KMS-11 (cell line): ENCODE measurements around the gene USP3.
"Not testable (repeated sequence)": the region's sequence is repeated elsewhere in the genome, so short reads cannot be mapped to it uniquely, and the experiment has no call there.

Experiments
- H2AFZ ChIP-seq: fragments of 200-600 bp; sonication (generic); 2 replicates; pipeline ENCODE4 v1.6.1; 2016; ENCODE audit warnings: antibody characterized with exemption, mixed run types, low read depth
- H3K27ac ChIP-seq: fragments of 200-600 bp; sonication (generic); 2 replicates; pipeline ENCODE4 v1.6.1; 2016; ENCODE audit warnings: mild to moderate bottlenecking, mixed run types
- H3K27me3 ChIP-seq: fragments of 200-600 bp; sonication (generic); 2 replicates; pipeline ENCODE4 v1.6.1; 2017; ENCODE audit warnings: mild to moderate bottlenecking, low read depth, mixed run types, moderate library complexity; ENCODE audit not compliant: insufficient read depth
- H3K36me3 ChIP-seq: fragments of 200-600 bp; sonication (generic); 2 replicates; pipeline ENCODE4 v1.6.1; 2017; ENCODE audit warnings: mild to moderate bottlenecking, mixed run types; ENCODE audit not compliant: insufficient read depth
- H3K4me1 ChIP-seq: fragments of 200-600 bp; sonication (generic); 2 replicates; pipeline ENCODE4 v1.6.1; 2016; ENCODE audit warnings: mild to moderate bottlenecking, low read depth, mixed run types; ENCODE audit not compliant: poor library complexity, severe bottlenecking
- H3K4me2 ChIP-seq: fragments of 200-600 bp; sonication (generic); 2 replicates; pipeline ENCODE4 v1.7.0; 2016; ENCODE audit warnings: mild to moderate bottlenecking, mixed run types
- H3K4me3 ChIP-seq: fragments of 200-600 bp; sonication (generic); IDR thresholded peaks from 2 replicates; pipeline ENCODE4 v1.6.1; 2017; ENCODE audit warnings: low read depth, low read length, mixed read lengths; ENCODE audit not compliant: insufficient read depth
- H3K79me2 ChIP-seq: fragments of 200-600 bp; sonication (generic); 2 replicates; pipeline ENCODE4 v1.6.1; 2016; ENCODE audit warnings: low read depth, mixed run types; ENCODE audit not compliant: insufficient read depth
- H3K9ac ChIP-seq: fragments of 200-600 bp; sonication (generic); 2 replicates; pipeline ENCODE4 v1.6.1; 2016; ENCODE audit warnings: mild to moderate bottlenecking, mixed run types
- H4K20me1 ChIP-seq: fragments of 200-600 bp; sonication (generic); 2 replicates; pipeline ENCODE4 v1.6.1; 2016; ENCODE audit warnings: mild to moderate bottlenecking, mixed run types; ENCODE audit not compliant: insufficient read depth
- CTCF ChIP-seq: fragments of 200-600 bp; sonication (generic); conservative IDR thresholded peaks from 2 replicates; pipeline ENCODE4 v1.6.1; 2017; ENCODE audit warnings: low read depth, mild to moderate bottlenecking, antibody characterized with exemption, low read length, moderate library complexity, mixed read lengths

USP3 gene

DNA sequence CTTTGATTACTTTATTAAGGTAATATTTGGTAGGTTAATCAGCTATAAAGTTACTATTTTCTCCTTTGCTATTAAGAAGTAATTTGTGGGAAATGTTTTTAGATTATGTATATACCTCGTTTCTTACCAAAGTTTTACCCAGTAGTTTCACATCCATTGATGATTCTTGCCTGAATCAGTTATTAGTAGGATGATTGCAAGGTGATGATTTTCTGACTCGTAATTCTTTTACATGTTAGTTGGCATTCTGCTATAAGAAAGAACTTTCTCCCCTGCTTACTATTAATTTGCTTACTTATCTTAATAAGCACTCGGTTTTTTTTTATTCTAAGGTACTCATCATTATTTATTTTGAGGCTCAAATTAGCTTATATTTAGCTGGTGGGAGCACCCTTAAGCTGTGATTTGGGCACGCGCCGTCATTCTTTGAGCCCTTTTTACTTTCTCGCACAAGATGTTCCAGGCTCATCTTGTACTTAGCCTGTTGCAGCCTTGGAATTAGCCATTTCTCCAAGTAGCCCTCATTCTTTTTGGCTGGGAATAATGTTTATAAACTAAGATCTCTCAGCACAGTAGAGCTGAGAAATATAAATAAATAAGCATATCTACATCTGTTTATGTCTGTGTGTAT lies 15.3 kb downstream of the USP3 start:
- Histone ChIP-seq H3K9ac (no peak overlapping the region), H2AFZ (no peak overlapping the region), H3K79me2 (peaks cover 88% of the 10 kb centered on the region; the same call in 1 of the 2 replicates), H3K4me2 (no peak overlapping the region), H3K27me3 (no peaks in the 10 kb centered on the region), H3K27ac (no peak overlapping the region), H4K20me1 (peaks cover 33% of the 10 kb centered on the region; the same call in 1 of the 2 replicates), H3K36me3 (no peaks in the 10 kb centered on the region), H3K4me3 (no peak overlapping the region), H3K4me1 (peaks cover 27% of the 10 kb centered on the region)
- TF ChIP-seq CTCF, result no peak

DNA sequence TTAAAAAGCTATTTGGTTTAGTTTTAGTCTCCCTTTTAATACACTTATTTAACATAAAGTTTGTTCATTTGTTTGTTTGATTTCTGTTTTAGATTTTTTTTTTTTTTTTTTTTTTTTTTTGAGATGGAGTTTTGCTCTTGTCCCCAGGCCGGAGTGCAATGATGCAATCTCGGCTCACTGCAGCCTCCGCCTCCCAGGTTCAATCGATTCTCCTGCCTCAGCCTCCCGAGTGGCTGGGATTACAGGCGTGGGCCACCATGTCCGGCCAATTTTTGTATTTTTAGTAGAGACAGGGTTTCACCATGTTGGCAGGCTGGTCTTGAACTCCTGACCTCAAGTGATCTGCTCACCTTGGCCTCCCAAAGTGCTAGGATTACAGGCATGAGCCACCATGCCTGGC lies 16.1 kb downstream of the USP3 start:
- Histone ChIP-seq H3K4me1 (peaks cover 19% of the 10 kb centered on the region), H3K79me2 (peaks cover 89% of the 10 kb centered on the region; the same call in 1 of the 2 replicates), H4K20me1 (peaks cover 26% of the 10 kb centered on the region; the same call in 1 of the 2 replicates)
- H3K4me3 ChIP-seq, H3K36me3 ChIP-seq, H3K27ac ChIP-seq, H2AFZ ChIP-seq, H3K9ac ChIP-seq, H3K4me2 ChIP-seq, H3K27me3 ChIP-seq: not testable (repeated sequence)

DNA sequence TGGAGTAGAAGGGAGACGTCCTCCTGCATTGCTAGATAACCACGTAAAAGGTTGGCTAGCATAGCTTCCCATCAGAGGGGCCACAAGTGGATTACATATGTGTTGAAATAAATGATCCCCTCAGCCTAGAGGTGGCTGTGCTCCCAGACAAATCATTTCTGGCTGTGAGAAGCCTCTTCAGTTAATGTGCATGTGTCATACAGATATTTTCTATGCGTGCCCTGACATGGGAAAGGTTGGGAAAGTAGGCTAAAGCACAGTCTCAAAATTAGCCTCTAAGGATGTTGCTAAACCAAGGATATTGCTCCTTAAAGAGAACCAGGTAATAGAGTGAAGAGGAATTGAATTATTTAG lies 17.8 kb downstream of the USP3 start:
- TF ChIP-seq CTCF, result no peak
- Histone ChIP-seq H3K9ac (no peak overlapping the region), H3K79me2 (peaks cover 84% of the 10 kb centered on the region; the same call in 1 of the 2 replicates), H2AFZ (no peak overlapping the region), H3K4me1 (peaks cover 7% of the 10 kb centered on the region), H3K27ac (no peak overlapping the region), H3K4me3 (no peak overlapping the region), H3K27me3 (no peaks in the 10 kb centered on the region), H3K4me2 (no peak overlapping the region), H3K36me3 (no peaks in the 10 kb centered on the region), H4K20me1 (peaks cover 14% of the 10 kb centered on the region; the same call in 1 of the 2 replicates)

DNA sequence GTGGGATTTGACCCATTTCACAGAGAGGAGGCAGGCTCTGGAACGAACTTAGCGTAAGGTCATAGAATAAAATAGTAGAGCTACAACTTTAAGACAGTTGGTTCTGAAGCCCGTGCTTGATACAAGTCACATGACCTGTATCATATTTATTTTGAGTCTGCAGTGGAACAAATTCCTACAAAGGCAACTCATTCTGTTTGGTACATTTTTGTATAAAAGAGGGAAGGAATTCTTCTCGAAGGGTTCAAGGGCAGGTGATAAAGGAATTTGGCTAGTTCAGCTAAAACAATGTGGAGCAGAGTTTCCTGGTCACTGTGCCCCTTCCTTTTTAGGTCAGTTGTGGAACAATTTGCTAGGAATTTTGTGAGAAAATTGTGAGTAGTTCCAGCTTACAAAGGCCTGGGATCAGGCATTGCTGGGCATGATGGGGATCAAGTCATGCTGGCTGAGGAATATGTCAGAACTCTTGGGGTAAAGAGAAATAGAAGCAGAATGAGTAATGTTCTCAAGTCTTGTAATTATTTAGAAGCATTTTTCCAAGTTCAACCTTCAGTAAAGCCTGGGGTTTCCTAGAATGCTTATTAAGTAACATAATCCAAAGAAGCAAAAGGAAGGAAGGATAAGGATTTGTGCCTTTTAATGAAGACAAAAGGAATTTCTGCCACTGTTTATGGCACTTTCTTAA lies 19.1 kb downstream of the USP3 start:
- Histone ChIP-seq H3K27ac (no peak overlapping the region), H3K4me2 (no peak overlapping the region), H3K9ac (no peak overlapping the region), H2AFZ (no peak overlapping the region), H3K4me1 (no peaks in the 10 kb centered on the region), H3K79me2 (peaks cover 91% of the 10 kb centered on the region; the same call in 1 of the 2 replicates), H3K36me3 (no peaks in the 10 kb centered on the region), H3K4me3 (no peak overlapping the region), H4K20me1 (0 out of 2 replicates have a peak, but pooled peaks cover 4% of the 10 kb centered on the region), H3K27me3 (no peaks in the 10 kb centered on the region)
- no peak for TF ChIP-seq CTCF
